NCI-H187 (cell line): ENCODE measurements around the gene HCN2.
"Not testable (repeated sequence)": the region's sequence is repeated elsewhere in the genome, so short reads cannot be mapped to it uniquely, and the experiment has no call there.

Experiments
- DNase-seq, 2 experiments: peaks; one replicate each; lab custom pipeline; 2025; lab: John Stamatoyannopoulos, UW

The HCN2 gene

GRCh38 chr19:571566-571974 is 18.1 kb upstream of the HCN2 start:
- DNase-seq: no peak

DNA sequence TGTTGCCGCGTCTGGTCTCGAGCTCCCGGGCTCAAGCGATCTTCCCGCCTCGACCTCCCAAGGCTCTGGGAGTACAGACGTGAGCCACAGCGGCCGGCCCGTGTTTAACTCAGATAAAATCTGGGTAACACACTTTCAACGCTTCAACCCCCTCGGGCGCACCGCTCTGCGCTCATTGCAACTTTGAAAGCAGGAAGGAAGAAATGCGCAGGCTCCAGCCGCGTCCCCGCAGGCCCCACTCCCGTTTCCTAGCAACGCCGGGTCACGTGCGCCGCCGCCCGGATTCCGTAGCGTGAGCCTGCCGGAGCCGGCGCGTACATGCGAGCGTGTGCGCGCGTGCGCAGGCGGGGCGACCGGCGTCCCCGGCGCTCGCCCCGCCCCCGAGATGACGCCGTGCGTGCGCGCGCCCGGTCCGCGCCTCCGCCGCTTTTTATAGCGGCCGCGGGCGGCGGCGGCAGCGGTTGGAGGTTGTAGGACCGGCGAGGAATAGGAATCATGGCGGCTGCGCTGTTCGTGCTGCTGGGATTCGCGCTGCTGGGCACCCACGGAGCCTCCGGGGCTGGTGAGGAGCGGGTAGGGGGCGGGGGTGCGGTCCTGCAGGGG is 17.4 kb upstream of the HCN2 start, which contains the start of gene BSG:
TSS of gene BSG (plus strand) at position 457 of the 603 bp plus-strand sequence. CDS start at position 496, 39 bp downstream.
- DNase-seq: peak; percentile 92 to 98

DNA sequence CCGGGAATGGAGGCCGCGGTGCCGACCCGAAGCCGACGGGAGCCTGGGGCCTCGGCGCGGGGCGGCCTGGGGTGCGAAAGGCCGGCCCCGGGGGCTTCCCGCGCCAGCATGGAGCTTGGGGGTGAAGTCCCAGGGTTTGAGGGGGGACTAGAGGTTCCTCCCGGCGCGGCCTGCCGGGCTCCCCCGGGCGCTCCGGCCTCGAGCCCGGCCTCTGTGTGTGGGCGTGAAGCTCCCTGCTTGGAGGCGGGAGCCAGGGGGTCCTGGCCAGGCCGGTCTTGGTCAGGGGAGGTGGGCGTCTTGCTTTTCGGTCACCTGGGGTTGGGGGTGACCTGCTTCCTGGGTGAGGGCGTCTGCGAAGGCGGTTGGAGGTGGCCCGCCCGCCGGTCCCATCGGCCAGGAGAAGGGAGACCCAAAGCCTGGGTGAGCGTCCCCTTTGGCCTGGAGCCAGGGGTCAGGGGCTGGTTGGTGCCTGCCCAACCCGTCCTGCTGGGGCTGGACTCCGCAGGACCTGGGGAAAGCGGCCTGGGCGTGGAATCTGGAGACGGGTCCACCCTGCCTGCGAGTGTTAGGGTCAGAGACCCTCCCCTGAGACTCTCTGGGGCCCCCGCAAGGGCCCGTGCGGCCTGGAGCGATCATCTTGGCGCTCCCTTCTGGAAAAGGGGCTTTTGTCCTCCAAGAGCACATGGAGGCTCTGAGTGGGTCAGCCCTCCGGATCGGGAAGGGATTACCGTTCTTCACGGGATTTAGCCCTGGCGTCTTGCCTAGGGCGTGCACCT is 16.8 kb upstream of the HCN2 start:
- DNase-seq: no peak

DNA sequence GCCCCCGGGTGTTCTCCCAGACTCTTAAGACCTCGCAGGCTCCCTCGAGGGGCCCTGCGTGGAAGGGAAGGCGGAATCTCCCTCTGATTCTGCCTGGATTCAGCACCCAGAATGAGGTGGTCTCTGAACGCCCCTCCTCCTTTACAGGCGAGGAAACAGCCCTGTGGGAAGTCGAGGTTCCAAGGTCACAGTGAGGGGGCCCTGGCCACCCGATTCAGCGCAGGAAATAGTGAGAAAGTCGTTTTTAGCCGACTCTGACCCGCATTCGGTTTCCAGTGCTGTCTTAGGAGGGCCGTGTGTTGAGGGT is 16.2 kb upstream of the HCN2 start:
- no peak for DNase-seq

- no peak for DNase-seq
Measured at GRCh38 chr19:574658-575526, 14.8 kb upstream of the HCN2 start.

DNA sequence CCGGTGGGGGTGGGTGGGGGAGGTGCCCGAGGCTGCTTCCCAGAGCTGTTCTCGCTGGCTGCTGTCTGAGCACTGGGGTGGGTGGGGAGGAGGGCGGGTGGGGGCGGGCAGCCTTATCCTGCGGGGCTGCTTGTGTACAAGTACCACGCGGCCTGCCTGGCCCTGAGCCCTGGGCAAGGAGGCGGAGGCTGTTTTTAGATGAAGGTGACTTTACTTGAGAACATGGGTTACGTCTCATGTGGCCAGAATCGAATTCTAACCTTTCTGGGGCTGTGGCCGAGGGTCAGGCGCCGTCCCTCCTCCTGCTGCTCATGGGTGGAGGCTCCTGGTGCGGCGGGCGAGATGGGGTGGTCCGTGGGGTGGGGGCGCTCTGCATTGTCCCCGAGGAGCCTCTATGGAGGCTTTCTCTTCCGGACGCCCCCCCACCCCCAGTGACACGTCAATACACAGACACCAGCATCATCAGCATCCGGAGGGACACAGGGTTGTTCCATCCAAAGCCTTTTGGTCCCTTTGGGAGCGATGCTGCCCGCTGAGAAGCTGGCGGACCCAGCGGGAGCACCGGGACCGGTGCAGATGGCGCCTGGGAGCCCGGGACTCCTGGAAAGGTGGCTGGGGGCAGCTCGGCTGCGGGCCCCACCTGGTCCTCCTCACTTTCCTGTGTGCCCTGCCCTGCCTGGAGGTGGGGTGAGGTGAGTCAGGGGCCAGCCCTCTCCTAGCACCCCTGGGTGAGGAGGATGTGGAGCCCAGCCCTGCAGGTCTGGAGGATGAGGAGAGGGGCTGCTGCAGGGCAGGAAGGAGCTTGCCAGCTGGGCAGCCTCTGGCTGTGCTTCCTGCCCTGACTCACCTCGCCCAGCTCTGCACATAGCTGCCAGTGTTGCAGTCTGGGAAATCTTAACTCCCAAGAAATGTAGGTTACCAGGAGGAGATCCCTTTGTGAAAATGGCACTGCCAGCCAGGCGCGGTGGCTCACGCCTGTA is 13.9 kb upstream of the HCN2 start:
- DNase-seq: no peak

DNA sequence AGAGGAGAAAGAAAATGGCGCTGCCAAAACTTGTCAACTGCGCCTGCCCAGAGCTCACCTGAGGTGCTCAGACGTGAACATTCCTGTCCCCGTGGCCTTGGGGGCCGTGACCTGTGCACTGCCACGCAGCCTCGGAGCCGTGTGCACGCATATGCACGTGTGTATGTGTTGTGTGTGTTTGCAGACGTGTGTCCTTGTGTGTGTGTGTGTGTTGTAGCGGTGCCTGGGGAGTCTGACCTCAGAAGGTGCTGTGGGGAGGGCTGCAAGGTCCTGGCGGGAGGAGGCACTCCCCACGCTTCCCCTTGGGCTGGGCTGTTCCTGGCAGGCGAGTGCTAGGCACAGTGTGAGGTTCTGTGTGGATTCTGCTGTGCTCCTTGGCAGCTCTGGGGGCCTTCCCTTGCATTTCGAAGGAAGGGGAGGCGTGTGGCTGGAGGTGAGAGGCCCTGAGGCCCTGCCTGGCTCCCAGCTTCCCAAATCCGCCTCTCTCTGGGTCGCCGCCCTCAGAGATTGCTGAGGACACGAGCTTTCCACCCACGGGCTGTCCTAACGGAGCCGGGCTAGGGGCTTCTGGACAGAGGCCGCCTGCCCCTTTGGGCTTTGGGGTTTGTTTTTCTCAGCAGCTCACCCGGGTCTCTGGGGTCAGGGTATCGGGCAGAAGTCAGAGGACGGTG is 12.8 kb upstream of the HCN2 start:
- DNase-seq: no peak

DNA sequence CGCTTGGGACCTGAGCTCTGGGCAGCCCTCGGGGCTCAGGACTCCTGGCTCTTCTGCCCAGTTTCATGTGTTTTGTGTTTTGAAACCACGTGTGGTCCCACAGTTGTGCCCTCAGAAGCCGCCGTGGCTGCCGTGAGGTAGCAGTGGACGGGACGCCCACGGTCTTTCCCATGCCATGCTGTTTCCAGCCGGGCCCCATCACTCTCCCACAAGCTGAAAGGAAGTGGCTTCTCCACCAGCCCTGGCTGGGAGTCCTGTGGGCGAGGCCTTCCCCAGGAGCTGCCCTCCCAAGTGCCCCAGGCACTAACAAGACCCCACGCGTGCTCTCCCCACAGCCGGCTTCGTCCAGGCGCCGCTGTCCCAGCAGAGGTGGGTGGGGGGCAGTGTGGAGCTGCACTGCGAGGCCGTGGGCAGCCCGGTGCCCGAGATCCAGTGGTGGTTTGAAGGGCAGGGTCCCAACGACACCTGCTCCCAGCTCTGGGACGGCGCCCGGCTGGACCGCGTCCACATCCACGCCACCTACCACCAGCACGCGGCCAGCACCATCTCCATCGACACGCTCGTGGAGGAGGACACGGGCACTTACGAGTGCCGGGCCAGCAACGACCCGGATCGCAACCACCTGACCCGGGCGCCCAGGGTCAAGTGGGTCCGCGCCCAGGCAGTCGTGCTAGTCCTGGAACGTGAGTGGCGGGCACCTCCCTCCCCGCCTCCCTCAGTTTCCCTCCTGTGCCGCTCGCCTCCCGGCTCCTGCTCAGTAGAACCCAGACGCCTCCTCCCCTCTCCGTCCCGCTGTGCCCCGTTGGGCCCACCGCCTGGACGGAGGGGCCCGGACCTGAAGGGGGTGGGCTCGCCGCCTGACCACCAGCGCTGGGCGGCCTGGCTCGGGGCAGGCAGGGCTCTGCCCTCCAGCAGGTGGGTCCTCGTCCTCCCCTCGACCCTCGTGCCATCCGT is 12.0 kb upstream of the HCN2 start:
- DNase-seq: no peak

DNA sequence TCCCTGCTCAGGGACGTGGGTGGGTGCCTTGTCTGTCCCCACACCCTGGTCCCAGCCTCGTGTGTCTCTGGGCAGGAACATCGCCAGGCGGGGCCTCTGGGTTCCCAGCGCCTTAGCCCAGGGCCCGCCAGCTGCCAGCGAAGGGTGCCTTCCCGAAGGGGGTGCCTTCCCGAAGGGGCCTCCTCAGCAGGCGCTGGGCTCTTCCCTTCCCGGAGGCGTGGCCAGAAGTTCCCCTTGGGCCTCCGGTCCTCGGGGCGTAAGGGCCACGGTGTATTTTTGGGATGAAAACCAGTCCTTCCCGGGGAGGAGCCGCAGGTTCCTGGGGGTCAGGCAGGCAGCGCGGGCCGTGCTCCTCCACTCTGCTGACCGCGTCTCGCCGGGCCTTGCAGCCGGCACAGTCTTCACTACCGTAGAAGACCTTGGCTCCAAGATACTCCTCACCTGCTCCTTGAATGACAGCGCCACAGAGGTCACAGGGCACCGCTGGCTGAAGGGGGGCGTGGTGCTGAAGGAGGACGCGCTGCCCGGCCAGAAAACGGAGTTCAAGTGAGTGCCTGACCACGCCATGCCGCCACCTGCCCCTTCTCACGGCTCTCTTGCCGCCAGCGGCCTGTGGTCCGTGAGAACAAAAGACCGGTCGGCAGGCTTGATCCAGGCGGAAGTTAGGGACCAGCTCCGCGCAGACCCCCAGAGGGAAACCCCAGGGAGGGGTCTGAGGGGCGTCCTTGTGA is 10.4 kb upstream of the HCN2 start:
- DNase-seq: no peak

GRCh38 chr19:579842-580155 is 9.9 kb upstream of the HCN2 start:
- no peak for DNase-seq

GRCh38 chr19:580274-580835 is 9.3 kb upstream of the HCN2 start:
- no peak for DNase-seq

DNA sequence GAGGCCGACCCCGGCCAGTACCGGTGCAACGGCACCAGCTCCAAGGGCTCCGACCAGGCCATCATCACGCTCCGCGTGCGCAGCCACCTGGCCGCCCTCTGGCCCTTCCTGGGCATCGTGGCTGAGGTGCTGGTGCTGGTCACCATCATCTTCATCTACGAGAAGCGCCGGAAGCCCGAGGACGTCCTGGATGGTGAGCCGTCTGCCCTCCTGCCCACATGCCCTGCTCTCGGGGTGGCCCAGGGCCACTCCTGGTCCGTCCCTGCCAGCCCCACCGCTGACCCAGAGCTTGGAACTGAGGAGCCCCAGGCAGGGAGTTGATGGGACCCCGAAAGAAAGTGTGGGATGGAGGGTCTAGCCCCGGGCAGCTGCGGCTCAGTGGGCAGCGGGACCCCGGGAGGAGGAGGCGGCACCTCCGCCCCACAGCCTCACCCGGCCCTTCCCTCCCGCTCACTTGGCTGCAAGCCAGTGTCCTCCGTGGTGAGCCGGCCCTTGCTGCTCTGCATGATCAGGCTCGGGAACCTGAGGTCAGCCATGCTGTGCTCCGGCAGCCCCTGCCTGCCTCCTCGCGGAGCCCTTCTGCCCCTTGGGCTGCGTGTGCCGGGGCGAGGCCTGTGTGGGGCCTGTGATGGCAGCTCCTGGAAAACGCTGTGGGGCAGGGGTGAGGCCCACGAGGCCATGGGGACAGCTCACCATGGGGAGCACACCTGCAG is 8.1 kb upstream of the HCN2 start:
- no peak for DNase-seq

GRCh38 chr19:582497-583197 is 7.0 kb upstream of the HCN2 start:
- DNase-seq: no peak

GRCh38 chr19:583198-583967 is 6.3 kb upstream of the HCN2 start:
- no peak for DNase-seq

- no peak for DNase-seq
Measured at GRCh38 chr19:583968-584239, 5.8 kb upstream of the HCN2 start.

- DNase-seq: no peak
Measured at GRCh38 chr19:584240-585001, 5.3 kb upstream of the HCN2 start.

GRCh38 chr19:585146-585545 is 4.5 kb upstream of the HCN2 start:
- not testable (repeated sequence) for DNase-seq
